GM19099 (cell line): ENCODE measurements around the gene MPPED1.

Experiments
- POLR2A ChIP-seq: IDR thresholded peaks from 3 replicates; pipeline ENCODE4 v1.6.1; 2011; ENCODE audit warnings: low read depth; ENCODE audit not compliant: insufficient read length; ENCODE audit errors: extremely low read depth

MPPED1 gene, protein sequence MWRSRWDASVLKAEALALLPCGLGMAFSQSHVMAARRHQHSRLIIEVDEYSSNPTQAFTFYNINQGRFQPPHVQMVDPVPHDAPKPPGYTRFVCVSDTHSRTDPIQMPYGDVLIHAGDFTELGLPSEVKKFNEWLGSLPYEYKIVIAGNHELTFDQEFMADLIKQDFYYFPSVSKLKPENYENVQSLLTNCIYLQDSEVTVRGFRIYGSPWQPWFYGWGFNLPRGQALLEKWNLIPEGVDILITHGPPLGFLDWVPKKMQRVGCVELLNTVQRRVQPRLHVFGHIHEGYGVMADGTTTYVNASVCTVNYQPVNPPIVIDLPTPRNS

DNA sequence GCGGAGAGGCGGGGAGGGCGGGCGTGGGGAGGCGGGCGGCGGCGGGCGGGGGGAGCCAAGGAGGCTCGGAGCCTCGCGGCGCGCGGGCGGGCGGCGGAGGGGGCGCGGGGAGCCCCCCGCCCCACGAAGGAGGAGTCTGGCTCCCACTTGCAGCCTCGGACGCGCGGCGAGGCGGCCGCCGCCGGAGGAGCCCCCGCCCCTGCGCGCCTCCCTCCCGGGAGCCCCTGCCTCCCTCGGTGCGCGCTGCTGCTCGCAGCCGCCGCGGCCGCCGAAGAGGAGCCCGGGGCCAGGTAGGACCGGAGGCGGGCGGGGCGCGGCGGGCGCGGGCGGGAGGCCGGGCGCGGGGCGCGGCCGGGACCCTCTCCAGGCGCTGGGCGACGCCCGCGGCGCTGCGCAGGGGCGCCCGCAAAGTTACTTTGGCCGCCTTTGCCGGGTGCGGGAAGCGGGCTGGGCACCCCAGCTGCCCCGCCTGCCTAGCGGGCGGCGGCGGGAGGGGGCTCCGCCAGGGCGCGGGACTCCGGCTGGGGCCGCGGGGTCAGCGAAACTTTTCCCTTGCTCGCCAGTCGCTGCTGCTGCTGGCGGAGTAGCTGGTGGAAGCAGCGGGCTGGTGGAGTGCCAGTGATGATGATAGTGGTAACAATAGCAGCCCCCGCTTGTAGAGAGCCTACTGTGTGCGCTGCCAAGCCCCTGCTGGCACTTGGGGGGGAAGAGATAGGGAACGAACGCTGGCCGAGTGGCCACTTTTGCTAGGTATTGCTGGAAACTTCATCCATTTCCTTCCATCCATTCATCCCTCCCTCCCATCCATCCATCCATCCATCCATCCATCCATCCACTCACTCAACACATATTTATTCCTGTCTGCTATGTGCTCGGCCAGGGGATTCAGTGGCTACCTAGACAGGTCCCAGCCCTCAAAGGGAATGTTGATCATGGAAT, at the start of gene MPPED1:
Gene MPPED1 (plus strand): TSS at position 146 of the 939 bp plus-strand sequence. CDS start 12,972 bp downstream, outside the sequence.
- no peak for TF ChIP-seq POLR2A

GRCh38 chr22:43363315-43364168, 48.3 kb upstream of the MPPED1 start:
- TF ChIP-seq POLR2A: no peak

GRCh38 chr22:43364169-43364435, 47.7 kb upstream of the MPPED1 start:
- TF ChIP-seq POLR2A: no peak

DNA sequence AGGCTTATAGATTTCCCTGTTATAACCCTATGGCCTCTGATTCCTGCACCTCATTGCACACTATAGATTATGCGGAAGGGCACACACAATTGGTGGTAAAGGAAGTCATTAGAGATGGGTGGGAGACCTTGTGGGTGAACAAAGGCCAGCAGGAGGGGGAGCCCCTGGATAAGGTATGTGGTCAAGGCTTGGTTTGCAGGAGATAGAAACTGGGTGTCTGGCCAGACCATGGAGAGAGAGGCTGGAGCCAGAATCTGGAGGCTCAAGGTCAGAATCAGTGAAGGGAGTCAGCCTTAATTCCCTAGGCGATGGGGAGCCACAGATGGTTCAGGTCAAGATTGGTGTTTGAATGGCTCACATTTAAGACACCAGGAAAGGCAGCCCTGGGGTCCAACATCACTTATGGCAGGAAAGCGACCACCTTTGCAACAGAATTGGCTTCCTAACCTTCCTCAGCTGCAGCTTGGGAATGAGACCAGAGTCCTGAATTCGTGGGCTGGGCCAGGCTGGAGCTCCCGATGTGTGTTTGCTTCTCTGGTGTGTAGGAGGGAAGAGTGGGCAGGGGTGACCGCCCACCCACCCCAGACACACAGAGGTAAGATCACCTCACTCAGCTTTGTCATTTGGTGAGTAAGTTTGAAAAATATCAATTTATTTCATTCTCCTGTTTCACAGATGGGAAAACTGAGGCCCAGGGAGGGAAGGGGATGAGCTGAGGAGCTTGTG, 45.9 kb upstream of the MPPED1 start:
- TF ChIP-seq POLR2A: no peak

DNA sequence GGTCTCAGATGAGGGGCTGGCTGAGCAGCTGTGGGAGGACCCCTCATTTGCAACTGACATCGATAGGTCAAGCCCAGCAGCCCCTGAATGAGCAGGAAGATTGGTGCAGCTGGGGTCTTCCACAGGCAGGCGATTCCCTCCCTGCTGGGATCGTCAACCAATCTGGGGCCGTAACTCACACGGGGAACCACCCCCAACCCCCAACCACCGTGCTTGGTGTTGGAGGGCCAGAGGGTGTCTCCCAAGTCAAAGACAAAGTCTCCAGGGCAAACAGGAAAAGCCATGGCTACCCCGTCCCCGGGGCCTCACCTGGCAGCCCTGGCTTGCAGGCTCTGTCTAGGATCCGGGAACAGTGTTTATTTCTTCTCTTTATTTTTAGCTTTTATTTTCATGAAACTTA, 41.8 kb upstream of the MPPED1 start:
- no peak for TF ChIP-seq POLR2A

GRCh38 chr22:43375951-43376455, 35.8 kb upstream of the MPPED1 start:
- no peak for TF ChIP-seq POLR2A

DNA sequence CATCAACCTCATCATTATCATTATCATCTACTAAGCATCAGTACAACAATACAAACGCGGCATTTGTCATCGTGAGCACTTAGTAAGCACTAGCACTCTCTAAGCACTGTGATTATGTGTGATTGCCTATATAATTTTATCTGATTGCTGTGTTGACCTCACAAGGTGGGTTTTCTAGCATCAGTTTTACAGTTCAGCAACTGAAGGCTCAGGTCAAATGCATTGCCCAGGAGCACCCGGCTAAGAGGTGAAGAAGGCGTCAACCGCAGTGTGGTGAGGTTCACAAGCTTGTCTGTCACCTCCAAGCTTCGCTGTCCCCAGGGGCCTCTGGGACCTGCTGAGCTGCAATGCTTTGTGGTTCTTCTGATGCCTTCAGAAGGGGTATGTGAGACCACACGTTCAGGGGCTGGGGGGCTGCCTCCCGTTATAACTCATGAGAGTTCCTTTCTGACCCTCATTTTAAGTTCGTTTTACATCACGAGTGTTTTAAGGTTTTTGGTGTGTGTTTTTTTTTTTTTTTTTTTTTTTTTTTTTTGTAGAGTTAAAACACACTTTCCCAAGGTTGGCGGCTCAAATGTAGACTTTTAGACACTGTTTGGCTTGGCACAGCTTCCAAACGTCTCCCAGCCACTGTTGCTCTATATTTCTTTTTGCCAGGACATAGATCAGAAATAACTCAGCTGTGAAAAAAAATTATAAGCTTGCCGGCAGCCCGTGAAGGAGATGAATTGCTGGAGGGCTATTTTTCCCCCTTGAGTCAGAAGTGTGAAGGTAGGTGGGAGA, 34.9 kb upstream of the MPPED1 start:
- TF ChIP-seq POLR2A: no peak

- no peak for TF ChIP-seq POLR2A
Measured at GRCh38 chr22:43377548-43377895, 34.3 kb upstream of the MPPED1 start.

GRCh38 chr22:43377896-43378704, 33.7 kb upstream of the MPPED1 start:
- no peak for TF ChIP-seq POLR2A

GRCh38 chr22:43381693-43382092, 30.1 kb upstream of the MPPED1 start:
- TF ChIP-seq POLR2A: no peak

DNA sequence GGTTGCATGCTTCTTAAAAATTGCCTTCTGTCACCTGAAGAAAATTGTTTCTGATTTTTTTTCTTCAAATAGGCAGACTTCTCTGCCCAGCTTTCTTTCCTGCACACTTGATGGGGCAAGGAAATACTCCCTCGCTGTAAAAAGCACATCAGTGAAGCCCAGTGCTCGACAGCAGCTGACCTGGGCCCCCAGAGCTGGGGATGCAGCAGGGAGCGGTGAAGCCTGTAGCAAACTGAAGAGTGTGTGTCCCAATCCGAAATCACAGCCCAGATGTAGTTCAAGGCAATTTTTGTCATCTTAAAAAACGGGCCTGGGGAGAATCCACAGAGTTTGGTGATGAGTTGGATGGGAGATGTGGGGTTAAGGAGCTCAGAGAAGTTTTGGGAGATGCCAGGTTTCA, 27.0 kb upstream of the MPPED1 start:
- TF ChIP-seq POLR2A: no peak

DNA sequence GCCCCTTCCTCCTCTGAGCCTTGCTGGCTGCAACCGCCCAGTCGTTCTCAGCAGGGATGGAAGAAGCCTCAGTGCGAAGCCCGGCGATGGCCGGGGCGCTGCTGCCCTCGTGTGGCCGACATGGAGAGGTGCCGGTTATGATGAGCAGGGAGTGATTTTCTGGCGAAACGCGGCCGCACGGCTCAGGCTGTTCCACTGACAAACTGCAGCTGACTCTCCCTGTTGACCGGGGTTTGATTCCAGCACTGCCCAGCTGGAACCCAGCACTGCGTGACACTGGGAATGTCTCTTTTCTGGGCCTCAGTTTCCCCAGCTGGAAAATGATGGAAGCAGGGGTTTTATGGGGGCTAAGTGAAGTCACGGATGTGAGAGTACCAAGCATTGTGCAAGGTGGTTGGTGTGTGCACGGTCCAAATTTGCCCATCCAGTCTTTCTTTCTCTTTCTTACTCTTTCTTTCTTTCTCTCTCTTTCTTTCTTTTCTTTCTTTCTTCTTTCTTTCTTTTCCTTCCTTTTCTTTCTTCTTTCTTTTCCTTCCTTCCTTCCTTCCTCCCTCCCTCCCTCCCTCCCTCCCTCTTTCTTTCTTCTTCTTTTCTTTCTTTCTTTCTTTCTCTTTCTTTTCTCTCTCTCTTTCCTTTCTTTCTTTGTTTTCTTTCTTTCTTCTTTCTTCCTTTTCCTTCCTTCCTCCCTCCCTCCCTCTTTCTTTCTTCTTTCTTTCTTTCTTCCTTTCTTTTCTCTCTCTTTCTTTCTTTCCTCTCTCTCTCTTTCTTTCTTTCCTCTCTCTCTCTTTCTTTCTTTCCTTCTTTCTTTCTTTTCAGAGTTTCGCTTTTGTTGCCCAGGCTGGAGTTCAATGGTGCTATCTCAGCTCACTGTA, 25.8 kb upstream of the MPPED1 start:
- TF ChIP-seq POLR2A: no peak

GRCh38 chr22:43387815-43388214, 24.0 kb upstream of the MPPED1 start:
- TF ChIP-seq POLR2A: no peak
